Coronary artery (tissue), 2 donors: ENCODE data around the gene SLC25A47.
A peak's percentile ranks its signal among the peaks of the same experiment; 100 is the strongest.

ENCODE experiments used
- DNase-seq: peaks from one replicate; pipeline ENCODE4 v3.0.0-alpha.2; 2017; ENCODE audit warnings: low spot score
- H3K27ac ChIP-seq, 2 donors: fragments of 200-600 bp; sonication (generic); one replicate each; pipeline ENCODE4 v1.5.1; 2016 to 2019
- H3K4me3 ChIP-seq: fragments of 200-600 bp; sonication (generic); 2 replicates; pipeline ENCODE4 v1.5.1; 2016; ENCODE audit warnings: mild to moderate bottlenecking, moderate library complexity
- CTCF ChIP-seq: fragments of 200-600 bp; sonication (generic); IDR thresholded peaks from one replicate; pipeline ENCODE4 v1.5.1; 2019; ENCODE audit warnings: antibody characterized with exemption

Gene SLC25A47

DNA sequence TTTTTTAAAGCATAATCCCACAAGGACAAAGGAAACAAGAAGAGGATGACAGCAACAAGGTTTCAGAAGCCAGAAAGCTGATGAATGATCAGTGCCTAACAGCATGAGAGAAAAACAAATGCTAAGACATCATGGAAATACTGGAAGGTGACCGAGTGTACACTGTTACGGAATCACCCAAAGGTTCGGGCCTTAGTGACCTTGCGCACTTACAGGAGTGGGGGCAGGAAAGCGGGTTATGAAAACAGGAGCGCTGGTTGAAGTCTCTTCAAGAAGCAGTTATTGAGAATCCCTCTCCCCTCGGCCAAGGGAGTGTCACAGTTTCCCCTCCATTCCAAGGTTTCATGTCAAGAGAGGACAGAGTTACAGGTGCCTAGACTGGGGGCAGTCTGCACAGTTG is 42.6 kb downstream of the SLC25A47 start:
- no peak overlapping the region for H3K27ac ChIP-seq
- DNase-seq, result no peak
- TF ChIP-seq CTCF, result no peak
- no peak overlapping the region for H3K4me3 ChIP-seq

DNA sequence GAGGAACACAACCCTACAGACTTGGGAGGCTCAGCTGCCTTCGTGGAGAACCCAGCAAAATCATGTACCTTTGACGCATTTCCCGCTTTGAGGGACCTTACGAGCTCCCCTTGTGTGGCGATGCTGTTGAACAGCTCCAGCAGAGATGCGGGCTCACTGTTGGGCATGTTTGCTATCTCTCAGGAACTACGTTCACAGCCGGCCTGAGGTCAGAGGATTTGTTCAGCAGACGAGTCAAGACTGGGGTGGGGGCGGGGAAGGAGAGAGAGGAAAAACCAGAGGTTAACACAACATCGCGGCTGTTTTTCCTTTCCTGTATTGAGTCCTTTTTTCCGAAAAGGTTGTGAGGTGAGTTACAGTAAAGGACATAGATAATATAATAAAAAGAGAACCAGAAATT is 45.9 kb downstream of the SLC25A47 start:
- no peak overlapping the region for H3K27ac ChIP-seq
- no peak overlapping the region for H3K4me3 ChIP-seq
- no peak for DNase-seq
- no peak for TF ChIP-seq CTCF

GRCh38 chr14:100370003-100370402 is 46.9 kb downstream of the SLC25A47 start:
- no peak for DNase-seq
- Histone ChIP-seq H3K27ac (no peak overlapping the region), H3K4me3 (no peak overlapping the region)
- no peak for TF ChIP-seq CTCF

DNA sequence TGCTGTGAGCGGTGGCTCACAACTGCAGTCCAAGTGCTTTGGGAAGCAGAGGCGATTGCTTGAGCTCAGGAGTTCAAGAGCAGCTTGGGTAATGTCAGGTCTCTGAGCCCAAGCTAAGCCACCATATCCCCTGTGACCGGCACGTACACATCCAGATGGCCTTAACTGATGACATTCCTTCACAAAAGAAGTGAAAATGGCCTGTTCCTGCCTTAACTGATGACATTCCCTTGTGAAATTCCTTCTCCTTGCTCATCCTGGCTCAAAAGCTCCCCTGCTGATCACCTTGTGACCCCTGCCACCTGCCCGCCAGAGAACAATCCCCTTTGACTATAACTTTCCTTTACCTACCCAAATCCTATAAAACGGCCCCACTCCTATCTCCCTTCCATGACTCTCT is 48.6 kb downstream of the SLC25A47 start:
- TF ChIP-seq CTCF, result no peak
- H3K4me3 ChIP-seq, result no peak overlapping the region
- H3K27ac ChIP-seq, result no peak overlapping the region
- no peak for DNase-seq

- H3K4me3 ChIP-seq, result no peak overlapping the region
- DNase-seq, result no peak
- no peak for TF ChIP-seq CTCF
- no peak overlapping the region for H3K27ac ChIP-seq
Observed at GRCh38 chr14:100372357-100373048, 49.4 kb downstream of the SLC25A47 start.

GRCh38 chr14:100374270-100374669 is 51.1 kb downstream of the SLC25A47 start:
- Histone ChIP-seq H3K27ac (no peak overlapping the region), H3K4me3 (peak overlapping the region; percentile 85)
- no peak for DNase-seq
- no peak for TF ChIP-seq CTCF

DNA sequence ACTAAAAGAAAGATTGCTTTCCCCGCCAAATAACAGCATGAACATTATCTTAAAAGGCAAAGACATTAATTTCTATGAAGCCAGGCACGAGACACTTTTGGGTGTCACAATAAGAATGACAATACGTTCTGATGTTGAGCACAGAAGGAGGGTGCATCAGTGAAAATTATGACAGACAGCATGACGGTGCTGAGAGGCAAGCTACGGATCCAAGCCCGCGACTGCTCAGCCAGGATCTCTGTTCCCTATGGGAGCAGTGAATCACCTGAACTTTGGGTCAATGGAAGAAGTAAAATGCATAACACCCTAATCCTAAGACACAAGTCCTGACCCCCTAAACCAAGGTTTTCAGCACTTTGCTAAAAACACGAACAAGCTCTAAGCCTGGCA is 51.7 kb downstream of the SLC25A47 start:
- no peak for TF ChIP-seq CTCF
- H3K4me3 ChIP-seq, result peak overlapping the region; percentile 85
- peak overlapping the region; percentile 84 to 95 for H3K27ac ChIP-seq
- no peak for DNase-seq
